NOMO-1 treated with dmso at 0.1 percent for 144 hours (cell line): ENCODE measurements around the gene GPATCH2.

Experiments used
- DNase-seq: peaks from one replicate; lab custom pipeline; 2025; ENCODE audit not compliant: unreplicated experiment; lab: John Stamatoyannopoulos, UW

The GPATCH2 gene

GRCh38 chr1:217379336-217379735 lies 251.6 kb downstream of the GPATCH2 start:
- no peak for DNase-seq
